GM18858 (cell line): Measurements from ENCODE around the gene CEP78.
"Not testable (repeated sequence)": the region's sequence is repeated elsewhere in the genome, so short reads cannot be mapped to it uniquely, and the experiment has no call there.

Experiments
- ATAC-seq: cut with Tn5 transposase; IDR thresholded peaks from one replicate; pipeline ENCODE4 v1.9.1; 2021; ENCODE audit not compliant: unreplicated experiment

CEP78 gene, protein sequence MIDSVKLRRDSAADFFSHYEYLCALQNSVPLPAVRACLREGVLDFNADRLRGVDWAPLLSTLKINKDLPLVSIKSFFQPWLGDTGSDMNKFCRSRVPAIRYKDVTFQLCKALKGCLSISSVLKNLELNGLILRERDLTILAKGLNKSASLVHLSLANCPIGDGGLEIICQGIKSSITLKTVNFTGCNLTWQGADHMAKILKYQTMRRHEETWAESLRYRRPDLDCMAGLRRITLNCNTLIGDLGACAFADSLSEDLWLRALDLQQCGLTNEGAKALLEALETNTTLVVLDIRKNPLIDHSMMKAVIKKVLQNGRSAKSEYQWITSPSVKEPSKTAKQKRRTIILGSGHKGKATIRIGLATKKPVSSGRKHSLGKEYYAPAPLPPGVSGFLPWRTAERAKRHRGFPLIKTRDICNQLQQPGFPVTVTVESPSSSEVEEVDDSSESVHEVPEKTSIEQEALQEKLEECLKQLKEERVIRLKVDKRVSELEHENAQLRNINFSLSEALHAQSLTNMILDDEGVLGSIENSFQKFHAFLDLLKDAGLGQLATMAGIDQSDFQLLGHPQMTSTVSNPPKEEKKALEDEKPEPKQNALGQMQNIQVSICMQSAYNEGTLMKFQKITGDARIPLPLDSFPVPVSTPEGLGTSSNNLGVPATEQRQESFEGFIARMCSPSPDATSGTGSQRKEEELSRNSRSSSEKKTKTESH

DNA sequence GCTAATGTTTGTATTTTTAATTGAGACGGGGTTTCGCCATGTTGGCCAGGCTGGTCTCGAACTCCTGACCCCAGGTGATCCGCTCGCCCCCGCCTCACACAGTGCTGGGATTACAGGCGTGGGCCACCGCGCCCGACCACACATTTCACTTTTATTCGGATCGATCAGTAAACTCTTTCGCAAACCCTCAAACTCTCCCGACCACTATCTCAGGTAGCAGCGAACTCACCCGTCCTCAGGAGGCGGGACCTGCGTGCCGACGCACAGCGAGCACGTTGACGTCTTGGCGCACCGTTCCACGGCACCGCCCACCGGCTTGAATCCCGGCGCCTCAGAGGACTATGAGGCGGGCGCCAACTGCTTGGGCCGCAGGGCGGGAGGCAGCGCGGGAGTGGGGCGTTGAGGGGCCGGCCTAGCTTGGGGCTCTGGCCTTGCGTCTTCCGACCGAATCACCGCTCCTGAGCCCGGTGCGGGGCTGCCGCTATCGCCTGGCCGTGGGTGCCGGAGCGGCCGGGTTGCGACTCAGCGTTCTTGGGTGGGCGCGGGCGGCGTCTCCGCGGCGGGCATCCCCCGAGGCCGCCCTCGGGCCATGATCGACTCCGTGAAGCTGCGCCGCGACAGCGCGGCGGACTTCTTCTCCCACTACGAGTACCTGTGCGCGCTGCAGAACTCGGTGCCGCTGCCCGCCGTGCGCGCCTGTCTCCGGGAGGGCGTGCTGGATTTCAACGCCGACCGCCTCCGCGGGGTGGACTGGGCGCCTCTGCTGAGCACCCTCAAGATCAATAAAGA, at the start of gene CEP78:
Gene CEP78, plus strand, starts transcription at position 314 of the 789 bp plus-strand sequence. Its CDS starts 276 bp downstream, at position 590.
- peak; percentile 97 for ATAC-seq

DNA sequence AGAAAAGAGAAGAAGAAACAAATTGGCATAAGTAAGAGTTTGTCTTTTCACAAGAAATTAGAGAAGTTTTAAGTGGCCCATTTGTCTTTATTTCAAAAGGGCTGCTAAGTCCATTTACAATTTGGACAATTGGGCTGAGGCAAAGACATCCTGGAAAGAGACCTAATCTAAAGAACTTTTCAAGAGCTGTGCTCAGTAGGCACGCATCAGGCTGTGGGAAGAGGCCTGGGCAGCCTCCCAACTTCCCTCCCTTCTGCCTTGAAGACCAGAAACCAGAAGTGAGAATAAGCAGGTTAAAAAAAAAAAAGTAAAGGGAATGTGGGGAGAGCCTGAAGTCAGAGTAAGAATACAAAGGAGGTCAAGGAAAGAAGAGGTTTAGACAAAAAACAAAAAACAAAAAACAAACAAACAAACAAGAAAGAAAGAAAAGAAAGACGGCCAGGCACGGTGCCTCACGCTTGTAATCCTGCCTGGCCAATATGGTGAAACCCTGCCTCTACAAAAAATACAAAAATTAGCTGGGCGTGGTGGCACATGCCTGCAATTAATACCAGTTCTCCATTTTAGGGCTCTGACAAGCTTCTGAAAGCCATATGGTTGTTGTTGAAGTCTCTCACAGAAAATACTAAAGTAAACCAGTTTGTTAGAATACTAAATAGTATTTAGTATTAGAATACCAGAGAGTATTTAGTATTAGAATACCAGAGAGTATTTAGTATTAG, 48.0 kb upstream of the CEP78 start:
- ATAC-seq: no peak

DNA sequence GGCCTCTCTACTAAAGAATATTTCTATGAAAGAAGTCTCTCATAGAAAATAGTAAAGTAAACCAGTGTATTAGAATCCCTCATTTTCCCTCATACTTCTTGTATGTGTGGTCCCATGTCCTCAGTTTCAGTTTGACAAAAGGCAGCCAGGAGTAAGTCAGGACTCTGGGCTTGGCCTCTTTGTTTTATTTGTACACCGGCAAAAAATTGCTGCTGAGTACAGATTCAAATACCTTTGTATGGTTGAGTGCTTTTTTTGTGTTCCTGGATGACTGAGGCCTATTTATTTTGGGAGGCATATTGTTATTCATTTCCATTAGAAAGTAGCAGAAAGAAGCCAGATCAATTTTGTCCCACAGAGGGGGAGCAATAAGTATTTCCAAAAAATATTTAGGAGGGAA, 47.3 kb upstream of the CEP78 start:
- no peak for ATAC-seq

DNA sequence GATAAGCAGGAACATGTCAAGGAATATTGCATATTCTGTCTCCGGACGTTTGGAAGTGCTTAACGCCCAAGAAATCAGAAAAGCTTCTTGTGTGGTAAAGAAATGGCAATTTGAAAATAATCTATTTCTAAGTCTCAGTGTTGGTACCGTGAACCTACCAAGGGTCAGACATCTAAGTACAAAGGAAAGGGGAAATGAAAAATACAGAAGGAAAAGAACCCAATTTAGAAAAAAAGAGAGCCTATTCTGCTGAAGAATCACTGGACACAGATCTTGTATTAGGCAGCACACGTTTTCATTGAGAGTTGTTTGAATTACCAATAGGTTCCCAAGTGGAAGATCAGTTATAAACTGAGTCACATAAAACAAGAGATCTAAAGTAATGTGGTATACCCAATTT, 46.9 kb upstream of the CEP78 start:
- no peak for ATAC-seq

DNA sequence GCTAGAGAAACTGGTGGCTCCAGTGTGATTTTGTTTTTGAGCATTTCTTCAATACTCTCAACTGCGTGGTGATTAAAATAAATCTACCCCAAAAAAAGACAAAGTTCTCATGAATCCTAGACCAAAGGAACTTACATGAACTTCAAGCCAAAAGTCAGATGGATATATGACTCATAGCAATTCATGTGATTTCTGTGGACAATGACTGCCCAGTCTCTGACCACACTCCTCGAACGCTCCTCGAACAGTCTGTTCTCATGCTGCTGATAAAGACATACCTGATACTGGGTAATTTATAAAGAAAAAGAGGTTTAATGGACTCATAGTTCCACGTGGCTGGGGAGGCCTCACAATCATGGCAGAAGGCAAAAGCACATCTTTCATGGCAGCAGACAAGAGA, 46.4 kb upstream of the CEP78 start:
- ATAC-seq: no peak

DNA sequence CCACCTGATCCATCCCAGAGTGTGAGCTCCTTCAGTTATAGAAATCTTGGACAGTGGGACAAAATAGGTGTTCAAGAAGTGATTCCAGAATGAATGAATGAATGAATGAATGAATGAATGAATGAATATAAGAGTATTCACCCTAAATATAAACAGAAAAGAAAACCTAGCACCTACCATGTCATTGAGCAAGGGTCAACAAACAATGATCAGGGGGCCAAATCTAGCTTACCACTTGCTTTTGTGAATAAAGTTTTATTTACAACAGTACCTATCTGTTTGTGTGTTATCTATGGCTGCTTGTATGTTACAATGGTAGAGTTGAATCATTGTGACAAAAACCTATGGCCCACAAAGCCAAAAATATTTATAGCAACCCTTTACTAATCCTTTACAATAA, 43.9 kb upstream of the CEP78 start:
- ATAC-seq: no peak

DNA sequence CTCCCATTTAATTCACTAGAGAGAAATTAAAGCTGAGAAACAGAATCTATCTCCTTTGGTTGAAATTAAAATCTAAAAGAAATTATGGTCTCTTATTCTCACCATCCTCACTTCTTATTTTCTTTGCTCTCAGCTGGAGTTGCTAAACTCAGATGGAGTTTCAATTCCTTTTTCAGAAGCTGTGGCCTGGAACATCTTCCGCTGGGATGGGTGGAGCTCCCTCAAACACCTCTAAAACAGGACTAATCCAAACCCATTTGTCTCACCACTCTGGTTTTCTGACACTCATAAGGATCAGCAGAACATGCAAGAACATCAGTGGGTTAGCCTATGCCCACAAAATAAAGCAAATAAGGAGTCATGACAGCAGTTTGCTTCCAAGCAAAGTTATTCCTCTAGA, 39.6 kb upstream of the CEP78 start:
- ATAC-seq: peak; percentile 41

DNA sequence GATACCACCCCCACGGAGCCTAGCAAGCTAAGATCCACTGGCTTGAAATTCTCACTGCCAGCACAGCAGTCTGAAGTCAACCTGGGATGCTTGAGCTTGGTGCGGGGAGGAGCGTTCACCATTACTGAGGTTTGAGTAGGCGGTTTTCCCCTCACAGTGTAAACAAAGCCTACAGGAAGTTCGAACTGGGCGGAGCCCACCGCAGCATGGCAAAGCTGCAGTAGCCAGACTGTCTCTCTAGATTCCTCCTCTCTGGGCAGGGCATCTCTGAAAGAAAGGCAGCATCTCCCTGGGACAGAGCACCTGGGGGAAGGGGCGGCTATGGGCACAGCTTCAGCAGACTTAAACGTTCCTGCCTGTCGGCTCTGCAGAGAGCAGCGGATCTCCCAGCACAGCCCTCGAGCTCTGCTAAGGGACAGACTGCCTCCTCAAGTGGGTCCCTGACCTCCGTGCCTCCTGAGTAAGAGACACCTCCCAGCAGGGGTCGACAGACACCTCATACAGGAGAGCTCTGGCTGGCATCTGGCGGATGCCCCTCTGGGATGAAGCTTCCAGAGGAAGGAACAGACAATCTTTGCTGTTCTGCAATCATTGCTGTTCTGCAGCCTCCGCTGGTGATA, 34.6 kb upstream of the CEP78 start:
- ATAC-seq: not testable (repeated sequence)

DNA sequence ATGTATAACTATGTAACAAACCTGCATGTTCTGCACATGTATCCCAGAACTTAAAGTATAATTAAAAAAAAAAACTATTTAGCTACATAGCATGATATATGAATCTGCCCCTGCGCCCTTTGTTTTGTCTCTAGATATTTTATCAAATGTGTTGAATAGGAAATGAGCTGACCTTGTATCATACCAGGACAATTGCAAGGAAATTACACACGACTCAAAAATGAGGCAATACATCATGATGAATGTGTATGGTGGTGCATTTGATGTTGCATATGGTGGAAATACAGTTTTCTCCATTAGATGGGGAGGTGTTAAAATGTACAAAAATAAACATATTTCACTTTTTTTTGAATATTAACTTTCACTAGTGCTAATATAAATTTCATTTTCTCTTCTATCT, 28.6 kb upstream of the CEP78 start:
- no peak for ATAC-seq

DNA sequence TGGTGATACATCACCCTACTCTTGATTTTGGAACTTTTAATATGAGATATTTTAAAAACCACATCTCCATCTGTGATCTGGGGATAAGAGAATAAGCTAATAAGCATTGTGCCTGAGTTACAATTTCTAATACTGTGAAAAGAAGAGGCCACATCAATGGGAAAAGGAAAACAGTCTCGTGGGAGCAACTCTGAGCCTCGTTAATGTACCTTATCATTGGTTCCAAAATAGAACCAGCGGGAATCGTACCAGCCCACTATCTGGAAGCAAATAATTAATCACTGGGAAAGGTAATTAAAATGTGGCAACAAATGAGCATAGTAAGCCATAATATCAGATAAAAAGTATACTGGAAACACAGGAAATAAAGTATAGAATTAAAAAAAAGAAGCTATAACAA, 28.0 kb upstream of the CEP78 start:
- ATAC-seq: no peak

DNA sequence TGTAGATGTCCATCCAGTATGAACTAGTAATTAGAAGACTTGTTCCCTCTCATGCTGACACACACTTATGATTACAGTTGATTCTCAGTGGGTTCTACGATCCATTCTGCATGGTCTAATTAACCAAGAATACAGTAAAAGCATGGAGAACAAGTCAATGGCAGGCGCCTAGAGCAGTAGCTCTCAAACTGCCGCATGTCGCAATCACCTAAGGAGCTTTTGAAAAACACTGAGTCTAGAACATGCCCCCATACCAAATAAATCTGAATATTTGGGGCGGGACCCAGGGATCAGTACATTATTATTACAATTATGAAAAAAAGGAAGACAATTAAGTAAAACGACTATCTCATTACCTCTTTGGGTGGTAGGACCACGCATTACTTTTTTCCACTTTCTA, 26.7 kb upstream of the CEP78 start:
- no peak for ATAC-seq

DNA sequence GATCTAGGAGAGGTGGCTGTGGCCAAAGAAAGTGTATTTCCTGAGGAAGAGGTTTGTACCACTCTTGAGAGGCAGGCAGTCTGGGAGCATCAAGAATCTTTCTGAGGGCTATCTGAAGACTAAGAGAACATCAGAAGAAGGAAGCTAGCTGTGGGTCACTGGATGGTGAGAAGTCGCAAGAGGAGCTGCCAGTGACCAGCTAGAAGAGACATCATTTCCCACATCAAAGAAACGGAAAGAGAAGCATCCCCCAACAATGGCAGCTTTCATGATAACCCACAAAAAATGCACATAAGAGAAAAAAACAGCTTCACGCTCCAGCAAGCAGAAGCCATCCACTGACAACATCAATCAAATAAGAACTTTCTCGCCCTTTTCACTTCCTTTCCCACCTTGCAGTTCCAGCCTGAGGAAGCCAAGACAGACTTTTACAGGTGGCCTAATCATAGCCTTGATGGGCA, 25.0 kb upstream of the CEP78 start:
- ATAC-seq: peak; percentile 92

DNA sequence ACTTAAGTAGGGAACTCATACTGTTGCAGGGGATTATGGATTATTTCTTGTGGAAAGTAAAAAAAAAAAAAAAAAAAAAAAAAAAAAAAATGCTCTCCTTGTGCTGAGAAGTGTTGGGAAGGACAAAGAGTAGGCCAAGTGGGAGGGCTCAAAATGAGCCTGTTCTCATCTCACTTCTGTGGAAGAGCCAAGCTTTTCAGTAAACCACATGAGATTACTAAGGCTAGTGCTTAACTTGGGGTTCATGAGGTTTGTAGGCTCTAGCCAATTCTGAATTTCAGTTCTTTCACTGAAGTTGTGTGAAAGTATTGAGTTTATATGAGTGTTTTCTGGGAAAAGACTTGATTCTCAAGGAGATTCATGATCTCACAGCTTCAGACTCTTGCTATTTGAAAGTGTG, 23.0 kb upstream of the CEP78 start:
- ATAC-seq: no peak

DNA sequence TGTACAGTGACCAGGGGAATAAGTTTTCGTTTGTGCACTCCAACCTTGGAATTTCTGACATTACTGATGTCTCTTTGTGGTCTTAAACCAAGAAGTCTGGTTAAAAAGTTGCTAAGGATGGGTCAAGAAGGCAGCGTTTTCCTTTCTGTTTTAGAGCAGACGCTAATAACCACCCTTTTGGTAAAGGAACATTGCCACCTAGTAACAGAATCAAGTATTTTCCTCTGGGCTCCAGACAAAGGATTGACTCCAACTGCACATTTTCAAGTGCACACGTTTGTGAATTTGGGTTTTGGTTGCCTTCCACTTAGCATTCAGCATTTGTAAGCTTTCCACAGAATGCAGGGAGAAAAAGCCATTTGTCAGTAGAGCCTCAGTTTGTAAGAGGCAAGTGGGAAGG, 22.2 kb upstream of the CEP78 start:
- no peak for ATAC-seq

DNA sequence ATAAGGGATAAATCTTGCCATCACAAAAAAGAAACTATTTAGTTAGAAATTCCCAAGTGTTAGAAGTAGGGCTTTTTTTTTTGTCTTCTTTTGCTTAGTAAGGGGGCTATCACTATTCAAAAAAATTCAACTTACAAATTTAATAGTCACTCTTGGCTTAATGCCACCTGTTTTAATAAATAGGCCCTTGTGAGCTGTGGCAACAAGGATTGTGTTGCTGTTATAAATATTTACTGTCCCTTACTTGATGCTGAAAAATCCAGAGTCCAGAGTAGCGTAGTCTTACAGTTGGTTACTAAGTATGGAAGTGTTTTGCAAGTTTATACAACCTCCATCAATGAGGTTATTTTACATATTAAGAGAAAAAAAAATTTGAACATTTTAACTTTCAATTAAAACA, 21.4 kb upstream of the CEP78 start:
- ATAC-seq: no peak

DNA sequence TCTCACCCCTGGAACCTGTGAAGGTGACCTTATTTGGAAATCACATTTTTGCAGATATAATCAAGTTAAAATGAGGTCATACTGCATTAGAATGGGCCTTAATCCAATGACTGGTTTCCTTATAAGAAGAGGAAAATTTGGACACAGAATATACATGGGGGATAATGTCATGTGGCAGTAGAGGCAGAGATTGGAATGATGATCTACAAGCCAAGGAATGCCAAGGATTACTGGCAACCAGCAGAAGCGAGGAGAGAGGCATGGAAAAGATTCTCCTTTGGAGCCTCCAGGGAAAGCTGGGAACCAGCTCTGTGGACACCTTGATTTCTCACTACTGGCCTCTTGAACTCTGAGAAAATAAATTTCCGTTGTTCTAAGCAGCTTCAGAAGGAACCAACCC, 20.2 kb upstream of the CEP78 start:
- no peak for ATAC-seq

DNA sequence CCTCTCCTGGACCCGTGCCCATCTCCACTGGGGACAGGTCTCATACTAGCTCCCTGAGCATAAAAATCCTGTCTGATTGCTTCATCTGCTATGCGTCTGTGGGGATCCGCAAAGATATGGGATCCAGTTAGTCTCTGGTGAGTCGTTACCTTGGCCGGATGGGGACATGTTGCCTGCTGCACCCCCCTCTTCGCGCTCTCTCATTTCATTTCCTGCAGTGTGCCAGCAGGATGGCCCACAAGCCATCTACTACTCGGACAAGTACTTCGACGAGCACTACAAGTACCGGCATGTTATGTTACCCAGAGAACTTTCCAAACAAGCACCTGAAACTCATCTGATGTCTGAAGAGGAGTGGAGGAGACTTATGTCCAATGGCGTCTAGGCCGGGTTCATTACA, 17.0 kb upstream of the CEP78 start:
- no peak for ATAC-seq

DNA sequence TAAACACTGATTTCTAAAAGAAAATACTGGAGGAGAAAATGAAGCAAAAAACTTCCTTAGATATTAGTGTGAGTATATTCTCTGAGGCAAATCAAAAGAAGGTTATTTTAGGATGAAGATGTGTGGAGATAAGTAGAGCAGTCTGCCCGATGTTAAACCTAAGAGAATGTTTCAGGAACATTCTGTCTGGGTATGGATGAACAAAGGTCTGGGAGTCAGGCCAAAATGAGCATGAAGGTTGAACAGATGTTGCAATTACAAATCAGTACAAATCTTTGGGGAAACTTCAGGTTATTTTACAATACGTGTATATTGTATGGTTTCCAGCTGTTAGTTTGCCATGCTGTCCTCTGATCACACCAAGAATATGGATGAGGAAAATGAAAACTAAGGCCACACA, 14.4 kb upstream of the CEP78 start:
- no peak for ATAC-seq

DNA sequence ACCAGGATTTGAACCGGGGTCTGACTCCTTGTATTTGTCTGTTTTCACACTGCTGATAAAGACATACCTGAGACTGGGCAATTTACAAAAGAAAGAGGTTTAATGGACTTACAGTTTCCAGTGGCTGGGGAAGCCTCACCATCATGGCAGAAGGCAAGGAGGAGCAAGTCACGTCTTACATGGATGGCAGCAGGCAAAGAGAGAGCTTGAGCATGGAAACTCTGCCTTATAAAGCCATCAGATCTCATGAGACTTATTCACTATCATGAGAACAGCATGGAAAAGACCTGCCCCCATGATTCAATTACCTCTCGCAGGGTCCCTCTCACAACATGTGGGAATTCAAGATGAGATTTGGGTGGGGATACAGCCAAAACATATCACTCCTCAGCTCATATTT, 14.0 kb upstream of the CEP78 start:
- ATAC-seq: not testable (repeated sequence)

DNA sequence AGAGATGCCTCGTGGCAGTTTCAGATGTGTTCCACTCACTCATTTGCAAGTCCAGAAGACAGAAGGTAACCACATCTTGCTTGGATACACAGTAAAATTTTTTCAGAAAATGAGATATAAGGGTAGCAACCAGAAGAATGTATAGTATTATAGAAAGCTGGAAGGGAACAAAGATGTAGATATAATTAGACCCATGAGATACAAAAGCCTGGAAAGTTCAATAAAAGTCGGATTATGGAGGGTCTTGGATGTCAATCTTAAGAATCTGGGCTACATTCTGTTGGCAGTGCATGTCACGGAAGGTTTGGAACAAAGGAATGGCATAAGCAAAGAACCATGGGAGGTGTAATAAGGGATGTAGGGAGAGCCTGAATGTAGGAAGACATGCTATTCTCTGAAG, 5.1 kb upstream of the CEP78 start:
- no peak for ATAC-seq

DNA sequence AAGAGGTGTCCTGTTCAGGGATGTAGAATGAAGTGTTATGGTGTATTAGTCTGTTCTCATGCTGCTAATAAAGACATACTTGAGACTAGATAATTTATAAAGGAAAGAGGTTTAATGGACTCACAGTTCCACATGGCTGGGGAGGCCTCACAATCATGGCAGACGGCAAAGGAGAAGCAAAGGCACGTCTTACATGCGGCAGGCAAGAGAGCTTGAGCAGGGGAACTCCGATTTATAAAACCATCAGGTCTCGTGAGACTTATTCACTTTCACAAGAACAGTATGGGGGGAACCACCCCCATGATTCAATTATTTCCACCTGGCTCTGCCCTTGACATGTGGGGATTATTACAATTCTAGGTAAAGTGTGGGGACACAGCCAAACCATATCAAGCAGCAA, 3.4 kb upstream of the CEP78 start:
- ATAC-seq: not testable (repeated sequence)
